ENCODE data around the gene MINDY1.

GRCh38 chr1:150961756-150962155, 44.9 kb downstream of the MINDY1 start:
- TF ChIP-seq ZNF24 (IDR thresholded peaks at IDR 0.05) = no peak
- TF ChIP-seq E2F4 (IDR thresholded peaks at IDR 0.05; ENCODE audit: low read depth, low read length) = no peak
- TF ChIP-seq, protein P1, sequence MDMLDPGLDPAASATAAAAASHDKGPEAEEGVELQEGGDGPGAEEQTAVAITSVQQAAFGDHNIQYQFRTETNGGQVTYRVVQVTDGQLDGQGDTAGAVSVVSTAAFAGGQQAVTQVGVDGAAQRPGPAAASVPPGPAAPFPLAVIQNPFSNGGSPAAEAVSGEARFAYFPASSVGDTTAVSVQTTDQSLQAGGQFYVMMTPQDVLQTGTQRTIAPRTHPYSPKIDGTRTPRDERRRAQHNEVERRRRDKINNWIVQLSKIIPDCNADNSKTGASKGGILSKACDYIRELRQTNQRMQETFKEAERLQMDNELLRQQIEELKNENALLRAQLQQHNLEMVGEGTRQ (IDR thresholded peaks at IDR 0.05; ENCODE audit: borderline replicate concordance, low read depth, low read length) = no peak
- no peak for TF ChIP-seq GABPA (IDR thresholded peaks at IDR 0.05; ENCODE audit: low read depth)
